ENCODE measurements around the gene ADSL. TPM values are rescaled to one million over a fixed set of nuclear protein-coding genes. Genes with fewer than 3 reads are reported as not detected.

The ADSL gene
- total RNA-seq, 4 donors from 2014 or later, result 26.7 to 49.0 (median 36.6) TPM

DNA sequence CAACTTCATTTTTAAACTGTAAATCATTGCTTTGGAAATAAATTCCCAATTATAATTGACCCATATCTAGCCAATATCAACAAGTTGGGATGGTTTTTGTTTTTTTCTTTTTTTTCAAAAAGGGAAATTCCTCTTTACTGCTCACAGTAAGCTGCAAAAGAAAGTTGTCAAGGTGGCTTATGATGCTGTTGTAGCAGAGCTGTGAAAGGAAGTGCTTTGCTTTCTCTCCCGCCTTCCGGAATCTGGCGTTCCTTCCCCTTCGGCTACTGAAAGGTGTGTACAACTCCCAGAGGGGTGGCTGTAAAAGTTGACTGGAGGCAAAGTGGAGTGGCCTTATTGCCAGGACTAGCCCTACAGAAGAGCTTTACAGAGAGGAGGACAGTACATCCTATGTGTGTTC is 16.2 kb upstream of the ADSL start:
- intact Hi-C loops (cut with DNase I; ENCODE audit: low total_unique reads), result no loop called here
- no peak for DNase-seq (ENCODE audit: low spot score in 2 of 2)
- no peak overlapping the region for H3K4me3 ChIP-seq (ENCODE audit: low read depth, poor library complexity, severe bottlenecking)
- no peak for TF ChIP-seq POLR2A (IDR thresholded peaks at IDR 0.05)
- TF ChIP-seq, protein P1, sequence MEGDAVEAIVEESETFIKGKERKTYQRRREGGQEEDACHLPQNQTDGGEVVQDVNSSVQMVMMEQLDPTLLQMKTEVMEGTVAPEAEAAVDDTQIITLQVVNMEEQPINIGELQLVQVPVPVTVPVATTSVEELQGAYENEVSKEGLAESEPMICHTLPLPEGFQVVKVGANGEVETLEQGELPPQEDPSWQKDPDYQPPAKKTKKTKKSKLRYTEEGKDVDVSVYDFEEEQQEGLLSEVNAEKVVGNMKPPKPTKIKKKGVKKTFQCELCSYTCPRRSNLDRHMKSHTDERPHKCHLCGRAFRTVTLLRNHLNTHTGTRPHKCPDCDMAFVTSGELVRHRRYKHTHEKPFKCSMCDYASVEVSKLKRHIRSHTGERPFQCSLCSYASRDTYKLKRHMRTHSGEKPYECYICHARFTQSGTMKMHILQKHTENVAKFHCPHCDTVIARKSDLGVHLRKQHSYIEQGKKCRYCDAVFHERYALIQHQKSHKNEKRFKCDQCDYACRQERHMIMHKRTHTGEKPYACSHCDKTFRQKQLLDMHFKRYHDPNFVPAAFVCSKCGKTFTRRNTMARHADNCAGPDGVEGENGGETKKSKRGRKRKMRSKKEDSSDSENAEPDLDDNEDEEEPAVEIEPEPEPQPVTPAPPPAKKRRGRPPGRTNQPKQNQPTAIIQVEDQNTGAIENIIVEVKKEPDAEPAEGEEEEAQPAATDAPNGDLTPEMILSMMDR (IDR thresholded peaks at IDR 0.05), result no peak
- WGBS, 2 donors, result 68 to 83% methylated on average over 4 of the region's 4 CpGs

DNA sequence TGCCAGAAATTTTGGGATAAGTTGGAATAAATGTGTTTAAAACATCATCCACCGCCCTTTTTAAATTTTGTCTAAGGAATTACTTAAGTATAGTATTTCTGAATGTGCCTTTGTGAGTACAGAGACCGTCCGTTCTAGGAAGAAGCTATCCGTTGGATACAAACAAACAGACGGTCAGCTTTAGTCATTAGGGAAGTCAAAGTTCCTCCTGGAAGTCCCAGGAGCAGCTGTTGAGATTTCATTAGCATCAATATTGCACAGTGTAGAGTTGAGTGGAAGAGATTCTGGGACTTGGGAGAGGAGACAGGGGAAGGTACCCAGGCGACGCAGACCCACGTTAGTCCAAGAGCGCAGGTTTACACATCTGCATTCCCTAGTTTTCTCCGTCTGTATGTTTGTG is 15.7 kb upstream of the ADSL start:
- no peak overlapping the region for H3K4me3 ChIP-seq (ENCODE audit: low read depth, poor library complexity, severe bottlenecking)
- intact Hi-C loops (cut with DNase I; ENCODE audit: low total_unique reads), result no loop called here
- DNase-seq (ENCODE audit: low spot score in 2 of 2), result no peak
- TF ChIP-seq, protein P1 (IDR thresholded peaks at IDR 0.05), result no peak
- TF ChIP-seq POLR2A (IDR thresholded peaks at IDR 0.05), result no peak
- WGBS, 2 donors, result 84 to 86% methylated on average over 10 of the region's 10 CpGs

DNA sequence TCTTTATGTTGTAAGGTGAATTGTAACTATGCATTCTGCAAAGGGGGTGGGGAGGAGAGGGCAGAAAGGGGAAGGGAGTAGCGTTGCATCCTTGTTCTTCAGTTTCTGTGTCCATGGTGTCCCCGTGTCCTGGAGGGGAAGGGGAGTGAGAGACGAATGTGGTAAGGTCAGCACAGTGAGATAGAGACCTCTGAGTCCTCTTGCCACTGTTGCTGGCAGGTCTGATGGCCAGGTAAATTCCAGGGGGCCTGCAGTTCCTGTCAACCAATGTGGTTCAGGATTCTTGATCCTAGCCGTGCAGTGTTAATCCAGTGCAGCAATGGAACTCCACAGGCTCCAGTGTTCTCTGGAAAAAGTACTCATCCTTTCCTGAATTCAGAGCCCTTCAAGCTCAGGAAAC is 14.6 kb upstream of the ADSL start:
- 64 to 83% methylated on average over 4 of the region's 4 CpGs for WGBS, 2 donors
- TF ChIP-seq POLR2A (IDR thresholded peaks at IDR 0.05), result no peak
- TF ChIP-seq, protein P1 (IDR thresholded peaks at IDR 0.05), result no peak

DNA sequence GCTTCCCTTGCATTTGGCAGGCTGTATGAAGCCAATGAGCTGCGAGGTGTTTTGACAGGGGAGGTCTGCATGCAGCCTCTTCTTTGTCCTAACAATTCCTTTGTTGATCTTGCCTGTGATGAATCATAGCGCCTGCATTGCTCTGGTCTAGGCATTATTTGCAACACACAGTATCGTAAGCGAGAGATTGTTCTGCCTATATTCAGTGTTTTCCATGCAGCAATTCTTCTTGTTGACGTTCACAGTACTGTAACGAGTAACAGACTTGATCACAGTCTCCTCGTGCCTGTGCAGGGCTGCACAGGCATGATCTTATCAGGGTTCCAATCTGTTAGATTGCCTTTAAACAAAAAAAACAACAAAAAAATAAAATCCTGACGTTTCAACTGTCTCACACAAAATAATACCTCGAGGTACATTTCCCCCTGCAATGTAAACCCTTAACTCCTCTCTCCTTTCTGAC is 13.9 kb upstream of the ADSL start:
- no peak overlapping the region for H3K4me3 ChIP-seq (ENCODE audit: low read depth, poor library complexity, severe bottlenecking)
- intact Hi-C loops (cut with DNase I; ENCODE audit: low total_unique reads), result no loop called here
- no peak for TF ChIP-seq POLR2A (IDR thresholded peaks at IDR 0.05)
- TF ChIP-seq, protein P1 (IDR thresholded peaks at IDR 0.05), result no peak
- no peak for DNase-seq (ENCODE audit: low spot score in 2 of 2)
- WGBS, 2 donors, result 57 to 59% methylated on average over 9 of the region's 9 CpGs

More for the DNA sequence above, 14.6 kb upstream of the ADSL start:
- H3K4me3 ChIP-seq (ENCODE audit: low read depth, poor library complexity, severe bottlenecking), result no peak overlapping the region
- intact Hi-C loops (cut with DNase I; ENCODE audit: low total_unique reads), result no loop called here
- no peak for DNase-seq (ENCODE audit: low spot score in 2 of 2)

DNA sequence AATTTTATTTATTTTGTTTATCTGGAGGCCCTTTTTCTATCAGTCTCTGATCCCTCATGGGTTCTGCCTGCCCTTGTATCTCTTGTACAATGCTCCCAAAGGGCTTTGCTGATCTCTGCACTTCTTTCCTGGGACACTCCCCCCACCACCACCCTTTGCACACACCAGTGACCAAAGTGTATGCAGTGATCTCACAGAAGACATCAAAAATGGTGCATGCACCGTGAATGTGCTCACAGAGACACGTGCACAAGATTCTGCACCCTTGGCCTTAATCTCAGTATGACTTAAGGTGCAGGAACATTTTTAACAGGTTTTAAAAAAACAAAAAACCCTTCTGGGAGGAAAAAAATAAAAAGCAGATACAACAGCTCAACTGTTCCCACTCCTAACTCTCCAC is 12.2 kb upstream of the ADSL start:
- TF ChIP-seq, protein P1 (IDR thresholded peaks at IDR 0.05), result no peak
- 80 to 84% methylated on average over 2 of the region's 2 CpGs for WGBS, 2 donors
- H3K4me3 ChIP-seq (ENCODE audit: low read depth, poor library complexity, severe bottlenecking), result no peak overlapping the region
- DNase-seq (ENCODE audit: low spot score in 2 of 2), result no peak
- intact Hi-C loops (cut with DNase I; ENCODE audit: low total_unique reads), result no loop called here

DNA sequence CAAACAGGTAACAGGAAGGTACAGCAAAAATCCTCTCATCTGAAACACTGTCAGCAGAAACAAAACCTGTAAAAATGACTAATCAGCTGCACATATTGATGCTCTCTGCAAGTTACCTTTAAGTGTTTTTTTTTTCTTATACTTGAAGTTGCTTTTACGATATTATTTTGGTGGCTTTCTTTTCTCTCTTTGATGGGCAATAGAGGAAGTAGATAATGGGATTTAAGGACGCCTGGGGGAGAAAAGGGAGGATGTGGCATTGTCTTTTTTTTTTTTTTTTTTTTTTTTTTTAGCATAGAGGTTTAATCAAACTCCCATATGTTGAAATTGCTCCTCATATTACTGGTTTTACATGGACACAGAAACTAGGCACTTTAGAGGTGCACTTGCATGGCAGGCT is 11.4 kb upstream of the ADSL start:
- DNase-seq (ENCODE audit: low spot score in 2 of 2), result no peak
- H3K4me3 ChIP-seq (ENCODE audit: low read depth, poor library complexity, severe bottlenecking), result no peak overlapping the region
- WGBS, 2 donors, result 48 to 51% methylated on average over 2 of the region's 2 CpGs

More for the DNA sequence above, 11.4 kb upstream of the ADSL start:
- TF ChIP-seq, protein P1 (IDR thresholded peaks at IDR 0.05), result no peak
- TF ChIP-seq POLR2A (IDR thresholded peaks at IDR 0.05), result no peak
- intact Hi-C loops (cut with DNase I; ENCODE audit: low total_unique reads), result no loop called here

All from lower leg skin (tissue), 4 donors.